ENCODE data around the gene RRP15. TPM values are rescaled to one million over a fixed set of nuclear protein-coding genes. Genes with fewer than 3 reads are reported as not detected.

The RRP15 gene
- total RNA-seq, 1 experiment from 2014 or later = 25.5 TPM

DNA sequence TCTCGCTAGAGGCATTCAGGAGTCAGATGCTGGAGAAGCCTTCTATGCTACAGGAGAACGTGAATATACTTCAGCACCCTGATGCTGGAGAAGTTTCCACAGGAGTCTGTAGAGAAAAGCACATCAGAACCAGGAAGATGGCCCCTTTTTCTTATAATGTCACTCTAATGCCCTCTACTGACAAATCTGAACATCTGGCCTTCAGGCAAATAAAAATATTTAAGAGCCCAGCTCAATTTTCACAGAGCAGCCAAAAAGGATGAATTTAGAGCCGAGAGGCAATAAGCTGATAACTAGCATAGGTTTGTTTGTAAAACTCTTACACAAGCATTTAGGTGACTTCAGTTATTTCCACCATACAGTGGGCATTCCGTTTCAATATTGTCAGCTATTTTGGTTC is 3.8 kb upstream of the RRP15 start:
- CTCF ChIA-PET = interaction anchor here (1.0 kb wide), 1 partner anchor 18 kb away, joined by 3 read pairs; no protein-coding TSS in a partner anchor
- Histone ChIP-seq H3K9me3 (ENCODE audit: control insufficient read depth in 1 of 2, insufficient read depth in 1 of 2, low read depth in 1 of 2, low read length in 2 of 2) (peaks cover 0 to 4% of the 10 kb centered on the region in 2 experiments; a peak in 1 of 4 replicates), H3K4me1 (ENCODE audit: control insufficient read depth in 1 of 2, insufficient read depth in 2 of 2, low read length in 2 of 2) (peaks cover 2 to 9% of the 10 kb centered on the region in 2 experiments; a peak in 3 of 4 replicates), H3K27me3 (ENCODE audit: insufficient read depth, low read length) (no peaks in the 10 kb centered on the region), H3K9me2 (ENCODE audit: insufficient read depth) (no peaks in the 10 kb centered on the region), H4K20me1 (ENCODE audit: insufficient read depth) (no peaks in the 10 kb centered on the region), H3K36me3 (ENCODE audit: control insufficient read depth in 1 of 2, insufficient read depth in 2 of 2, low read length in 2 of 2) (no peaks in the 10 kb centered on the region), H3K4me2 (ENCODE audit: low read length) (no peak overlapping the region), H3K27ac (ENCODE audit: low read depth, low read length) (no peak overlapping the region), H3K9ac (ENCODE audit: low read length) (no peak overlapping the region), H2AFZ (ENCODE audit: low read depth, low read length, poor library complexity, severe bottlenecking) (no peak overlapping the region), H3K4me3 (replicated peaks in 1 of 2; ENCODE audit: low read depth in 1 of 2, low read length in 2 of 2) (no peak overlapping the region), H3K79me2 (ENCODE audit: insufficient read depth, low read length) (peaks cover 12% of the 10 kb centered on the region)
- intact Hi-C loops (cut with micrococcal nuclease) = loop anchor here (10.0 kb wide), 1 partner anchor 646 kb away; the partner anchor contains the start of genes GPATCH2 and SPATA17
- POLR2A ChIA-PET = no interaction called here
- no peak for ATAC-seq
- RAD21 ChIA-PET (ENCODE audit: low non-redundant PET in 1 of 2, low total read pairs in 2 of 2, uncharacterized antibody in 2 of 2, unreplicated experiment in 2 of 2) = no interaction called here
- TF ChIP-seq SRF (IDR thresholded peaks at IDR 0.05; ENCODE audit: low read depth) (no peak), POLR2AphosphoS5 (IDR thresholded peaks at IDR 0.05; ENCODE audit: low read depth, low read length) (no peak), JUND (IDR thresholded peaks at IDR 0.05) (no peak), CBX3 (IDR thresholded peaks at IDR 0.05; ENCODE audit: low read depth) (0 out of 2 replicates have a peak, but pooled peaks have one; percentile 37), TCF7L2 (IDR thresholded peaks at IDR 0.05; ENCODE audit: borderline replicate concordance, extremely low read depth, insufficient read depth, insufficient read length) (no peak), EGR1 (IDR thresholded peaks at IDR 0.05; ENCODE audit: low read depth) (no peak), RAD21 (IDR thresholded peaks at IDR 0.05; ENCODE audit: low read depth) (peak; percentile 29; the same call in 1 of the 2 replicates)
- TF ChIP-seq, protein P1, sequence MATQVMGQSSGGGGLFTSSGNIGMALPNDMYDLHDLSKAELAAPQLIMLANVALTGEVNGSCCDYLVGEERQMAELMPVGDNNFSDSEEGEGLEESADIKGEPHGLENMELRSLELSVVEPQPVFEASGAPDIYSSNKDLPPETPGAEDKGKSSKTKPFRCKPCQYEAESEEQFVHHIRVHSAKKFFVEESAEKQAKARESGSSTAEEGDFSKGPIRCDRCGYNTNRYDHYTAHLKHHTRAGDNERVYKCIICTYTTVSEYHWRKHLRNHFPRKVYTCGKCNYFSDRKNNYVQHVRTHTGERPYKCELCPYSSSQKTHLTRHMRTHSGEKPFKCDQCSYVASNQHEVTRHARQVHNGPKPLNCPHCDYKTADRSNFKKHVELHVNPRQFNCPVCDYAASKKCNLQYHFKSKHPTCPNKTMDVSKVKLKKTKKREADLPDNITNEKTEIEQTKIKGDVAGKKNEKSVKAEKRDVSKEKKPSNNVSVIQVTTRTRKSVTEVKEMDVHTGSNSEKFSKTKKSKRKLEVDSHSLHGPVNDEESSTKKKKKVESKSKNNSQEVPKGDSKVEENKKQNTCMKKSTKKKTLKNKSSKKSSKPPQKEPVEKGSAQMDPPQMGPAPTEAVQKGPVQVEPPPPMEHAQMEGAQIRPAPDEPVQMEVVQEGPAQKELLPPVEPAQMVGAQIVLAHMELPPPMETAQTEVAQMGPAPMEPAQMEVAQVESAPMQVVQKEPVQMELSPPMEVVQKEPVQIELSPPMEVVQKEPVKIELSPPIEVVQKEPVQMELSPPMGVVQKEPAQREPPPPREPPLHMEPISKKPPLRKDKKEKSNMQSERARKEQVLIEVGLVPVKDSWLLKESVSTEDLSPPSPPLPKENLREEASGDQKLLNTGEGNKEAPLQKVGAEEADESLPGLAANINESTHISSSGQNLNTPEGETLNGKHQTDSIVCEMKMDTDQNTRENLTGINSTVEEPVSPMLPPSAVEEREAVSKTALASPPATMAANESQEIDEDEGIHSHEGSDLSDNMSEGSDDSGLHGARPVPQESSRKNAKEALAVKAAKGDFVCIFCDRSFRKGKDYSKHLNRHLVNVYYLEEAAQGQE (IDR thresholded peaks at IDR 0.05; ENCODE audit: low read depth) = no peak
- TF ChIP-seq, protein P2, sequence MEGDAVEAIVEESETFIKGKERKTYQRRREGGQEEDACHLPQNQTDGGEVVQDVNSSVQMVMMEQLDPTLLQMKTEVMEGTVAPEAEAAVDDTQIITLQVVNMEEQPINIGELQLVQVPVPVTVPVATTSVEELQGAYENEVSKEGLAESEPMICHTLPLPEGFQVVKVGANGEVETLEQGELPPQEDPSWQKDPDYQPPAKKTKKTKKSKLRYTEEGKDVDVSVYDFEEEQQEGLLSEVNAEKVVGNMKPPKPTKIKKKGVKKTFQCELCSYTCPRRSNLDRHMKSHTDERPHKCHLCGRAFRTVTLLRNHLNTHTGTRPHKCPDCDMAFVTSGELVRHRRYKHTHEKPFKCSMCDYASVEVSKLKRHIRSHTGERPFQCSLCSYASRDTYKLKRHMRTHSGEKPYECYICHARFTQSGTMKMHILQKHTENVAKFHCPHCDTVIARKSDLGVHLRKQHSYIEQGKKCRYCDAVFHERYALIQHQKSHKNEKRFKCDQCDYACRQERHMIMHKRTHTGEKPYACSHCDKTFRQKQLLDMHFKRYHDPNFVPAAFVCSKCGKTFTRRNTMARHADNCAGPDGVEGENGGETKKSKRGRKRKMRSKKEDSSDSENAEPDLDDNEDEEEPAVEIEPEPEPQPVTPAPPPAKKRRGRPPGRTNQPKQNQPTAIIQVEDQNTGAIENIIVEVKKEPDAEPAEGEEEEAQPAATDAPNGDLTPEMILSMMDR (IDR thresholded peaks at IDR 0.05 in 2 of 3, conservative IDR thresholded peaks at IDR 0.05 in 1 of 3; ENCODE audit: borderline replicate concordance in 1 of 3, insufficient read depth in 1 of 3, low read depth in 2 of 3, low read length in 2 of 3) = peak in 1 of 3 experiments; percentile 28; a peak in 1 of 6 replicates
- DNase-seq (ENCODE audit: low read depth, low spot score) = no peak
- BruUV-seq (replicated peaks) = no TSS peak
